ENCODE data around the gene TP53AIP1.

The TP53AIP1 gene

GRCh38 chr11:128926000-128926399, 16.7 kb downstream of the TP53AIP1 start:
- TF ChIP-seq, protein P1, sequence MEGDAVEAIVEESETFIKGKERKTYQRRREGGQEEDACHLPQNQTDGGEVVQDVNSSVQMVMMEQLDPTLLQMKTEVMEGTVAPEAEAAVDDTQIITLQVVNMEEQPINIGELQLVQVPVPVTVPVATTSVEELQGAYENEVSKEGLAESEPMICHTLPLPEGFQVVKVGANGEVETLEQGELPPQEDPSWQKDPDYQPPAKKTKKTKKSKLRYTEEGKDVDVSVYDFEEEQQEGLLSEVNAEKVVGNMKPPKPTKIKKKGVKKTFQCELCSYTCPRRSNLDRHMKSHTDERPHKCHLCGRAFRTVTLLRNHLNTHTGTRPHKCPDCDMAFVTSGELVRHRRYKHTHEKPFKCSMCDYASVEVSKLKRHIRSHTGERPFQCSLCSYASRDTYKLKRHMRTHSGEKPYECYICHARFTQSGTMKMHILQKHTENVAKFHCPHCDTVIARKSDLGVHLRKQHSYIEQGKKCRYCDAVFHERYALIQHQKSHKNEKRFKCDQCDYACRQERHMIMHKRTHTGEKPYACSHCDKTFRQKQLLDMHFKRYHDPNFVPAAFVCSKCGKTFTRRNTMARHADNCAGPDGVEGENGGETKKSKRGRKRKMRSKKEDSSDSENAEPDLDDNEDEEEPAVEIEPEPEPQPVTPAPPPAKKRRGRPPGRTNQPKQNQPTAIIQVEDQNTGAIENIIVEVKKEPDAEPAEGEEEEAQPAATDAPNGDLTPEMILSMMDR (IDR thresholded peaks at IDR 0.05): no peak

- TF ChIP-seq, protein P1 (IDR thresholded peaks at IDR 0.05): no peak
These were observed 17.4 kb downstream of the TP53AIP1 start for GRCh38 chr11:128925250-128925600.

DNA sequence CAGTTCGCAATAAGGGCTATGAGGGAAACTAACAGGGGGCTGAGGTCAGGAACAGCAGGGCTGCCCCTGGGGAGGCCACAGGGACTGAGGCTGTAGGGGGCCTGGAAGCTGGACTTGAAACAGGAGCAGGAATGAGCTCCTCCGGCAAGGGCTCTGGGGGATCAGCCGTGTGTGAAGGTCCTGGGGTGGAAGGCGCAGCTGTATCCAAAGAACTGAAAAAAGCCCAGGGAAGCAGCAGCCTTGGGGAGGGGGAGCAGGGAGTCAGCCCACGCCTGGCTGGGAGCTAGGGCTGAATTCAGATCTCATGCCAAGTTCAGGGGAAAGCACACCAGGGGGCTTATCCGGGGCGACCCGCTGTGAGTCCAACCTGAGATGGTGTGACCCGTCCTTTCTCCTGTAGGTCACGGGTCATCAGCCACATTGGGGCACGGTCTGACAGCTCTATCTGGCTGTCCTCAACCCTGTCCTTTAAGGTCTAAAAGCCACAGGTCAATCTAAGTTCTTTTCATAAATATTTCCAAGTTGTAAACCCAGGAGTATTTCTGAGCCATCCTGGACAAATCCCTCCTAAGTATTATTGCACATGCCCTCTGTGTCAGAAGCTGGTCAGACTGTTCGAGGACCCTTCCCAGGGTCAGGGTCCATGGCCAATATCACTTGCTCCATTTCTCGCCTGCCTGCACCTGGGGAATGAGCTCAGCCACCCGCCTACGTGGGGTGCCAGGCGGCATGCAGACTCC, 18.0 kb downstream of the TP53AIP1 start:
- TF ChIP-seq, protein P1 (IDR thresholded peaks at IDR 0.05): no peak

- TF ChIP-seq, protein P1 (IDR thresholded peaks at IDR 0.05): no peak
These were observed 18.6 kb downstream of the TP53AIP1 start for GRCh38 chr11:128924104-128924503.

- TF ChIP-seq, protein P1 (IDR thresholded peaks at IDR 0.05): no peak
These were observed 20.9 kb downstream of the TP53AIP1 start for GRCh38 chr11:128921793-128922192.

- TF ChIP-seq, protein P1 (IDR thresholded peaks at IDR 0.05): no peak
These were observed 22.0 kb downstream of the TP53AIP1 start for GRCh38 chr11:128920666-128921065.

DNA sequence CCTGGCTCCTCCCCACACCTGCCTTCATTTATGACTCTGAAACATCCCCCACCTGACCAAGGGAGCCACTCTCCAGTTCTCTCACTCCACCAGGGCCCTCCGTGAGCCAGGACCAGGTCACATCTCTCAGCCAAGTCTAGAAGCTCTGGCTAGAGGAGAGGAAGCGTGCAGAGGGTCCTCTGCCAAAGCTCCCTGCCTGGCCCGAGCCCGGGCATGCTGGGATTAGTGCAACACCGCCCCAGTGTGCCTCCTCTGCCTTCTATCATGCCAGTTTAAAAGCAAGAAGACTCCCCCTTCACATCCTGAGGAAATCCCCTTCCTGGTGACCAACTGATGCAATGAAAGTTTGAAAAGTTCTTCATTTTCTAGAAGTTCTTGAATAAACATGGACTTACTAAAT, 23.5 kb downstream of the TP53AIP1 start:
- TF ChIP-seq, protein P1 (IDR thresholded peaks at IDR 0.05): no peak
